Measurements from ENCODE around the gene FAM177B. TPM values are rescaled to one million over a fixed set of nuclear protein-coding genes. Genes with fewer than 3 reads are reported as not detected.

Gene FAM177B
- not detected for total RNA-seq

DNA sequence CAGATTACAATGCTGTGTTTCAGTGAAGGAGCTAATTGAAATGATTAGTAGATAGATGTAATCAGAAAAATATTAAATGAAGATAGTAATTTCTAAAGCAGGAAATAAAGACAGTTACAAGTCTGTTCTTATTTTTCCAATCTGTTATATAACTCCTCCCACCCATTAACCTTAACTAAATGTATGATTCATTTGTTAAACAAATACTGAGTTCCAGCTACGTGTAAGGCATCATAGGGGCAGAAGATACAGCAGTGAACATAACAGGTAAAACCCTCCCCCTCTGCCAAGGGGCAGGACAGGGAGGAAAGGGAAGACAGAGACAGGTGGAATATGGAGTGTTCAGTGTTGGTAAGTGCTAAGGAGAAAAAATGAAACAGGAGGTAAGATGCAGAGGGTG lies at the start of gene FAM177B:
Gene FAM177B (plus strand): TSS at position 231 of the 400 bp plus-strand sequence. CDS start 9,344 bp downstream, outside the sequence.
- DNase-seq: no peak
- H3K27me3 Mint-ChIP-seq (ENCODE audit: low read depth): no peaks in the 10 kb centered on the region
- ATAC-seq: no peak
- peaks cover 15% of the 10 kb centered on the region for H3K36me3 Mint-ChIP-seq (ENCODE audit: insufficient read depth)
- H3K9me3 Mint-ChIP-seq: no peaks in the 10 kb centered on the region
- no peak within 1 kb of the TSS for H3K4me3 Mint-ChIP-seq
- peaks cover 7% of the 10 kb centered on the region for H3K4me1 Mint-ChIP-seq (ENCODE audit: low read depth)

DNA sequence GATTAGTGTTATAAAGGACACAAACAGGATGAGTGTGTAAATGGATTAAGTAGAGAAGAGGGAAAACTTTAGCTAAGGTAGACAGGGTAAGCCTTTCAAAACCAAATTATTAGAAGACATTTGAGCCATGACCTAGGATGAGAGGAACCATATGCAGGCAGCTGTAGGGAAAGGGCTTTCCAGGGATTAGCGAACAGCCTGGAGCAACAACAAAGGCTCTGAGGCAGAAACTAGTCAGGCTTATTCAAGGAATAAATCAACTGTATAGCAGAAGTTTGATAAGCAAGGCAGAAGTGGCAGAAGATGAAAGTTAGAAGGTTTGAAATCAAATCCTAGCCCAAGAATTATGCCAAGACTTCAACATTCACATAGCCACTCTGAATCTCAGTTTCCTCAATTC lies 46.0 kb upstream of the FAM177B start:
- peaks cover 14% of the 10 kb centered on the region for H3K4me1 Mint-ChIP-seq (ENCODE audit: low read depth)
- no peak for ATAC-seq
- H3K9me3 Mint-ChIP-seq: no peaks in the 10 kb centered on the region
- DNase-seq: no peak
- H3K36me3 Mint-ChIP-seq (ENCODE audit: insufficient read depth): peaks cover 14% of the 10 kb centered on the region
- H3K4me3 Mint-ChIP-seq: no peak overlapping the region
- H3K27me3 Mint-ChIP-seq (ENCODE audit: low read depth): no peaks in the 10 kb centered on the region

DNA sequence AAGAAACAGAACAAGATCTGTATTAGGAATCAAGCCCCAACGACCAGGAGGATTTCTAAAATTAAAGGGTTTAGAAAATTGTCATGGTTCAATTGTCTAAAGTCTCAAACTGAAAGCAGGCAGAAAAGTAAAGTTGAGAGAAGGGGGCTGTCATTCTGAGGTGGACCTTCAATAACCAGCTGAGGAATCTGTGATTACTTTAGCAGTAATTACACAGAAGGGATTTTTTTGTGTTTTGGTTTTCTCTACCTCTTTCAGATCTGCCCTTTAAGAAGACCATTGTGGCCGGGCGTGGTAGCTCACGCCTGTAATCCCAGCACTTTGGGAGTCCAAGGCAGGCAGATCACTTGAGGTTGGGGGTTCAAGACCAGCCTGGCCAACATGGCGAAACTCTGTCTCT lies 42.1 kb upstream of the FAM177B start:
- H3K36me3 Mint-ChIP-seq (ENCODE audit: insufficient read depth): peaks cover 12% of the 10 kb centered on the region

DNA sequence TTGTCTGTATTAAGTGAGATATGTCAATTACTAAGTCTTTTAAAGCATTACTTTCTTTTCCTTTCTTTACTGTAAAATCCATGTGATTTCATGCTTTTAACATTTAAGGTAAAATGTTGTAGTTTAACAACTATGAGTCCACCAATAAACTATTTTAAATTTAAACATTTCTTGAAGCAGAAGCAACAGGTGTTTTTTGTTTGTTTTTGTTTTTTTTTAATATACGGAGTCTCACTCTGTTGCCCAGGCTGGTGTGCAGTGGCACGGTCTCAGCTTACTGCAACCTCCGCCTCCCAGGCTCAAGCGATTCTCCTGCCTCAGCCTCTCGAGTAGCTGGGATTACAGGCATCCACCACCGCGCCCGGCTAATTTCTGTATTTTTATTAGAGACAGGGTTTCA lies 40.3 kb upstream of the FAM177B start:
- DNase-seq (no peak), ATAC-seq (no peak)
- Mint-ChIP-seq H3K4me1 (ENCODE audit: low read depth) (peaks cover 19% of the 10 kb centered on the region), H3K9me3 (no peaks in the 10 kb centered on the region), H3K36me3 (ENCODE audit: insufficient read depth) (peaks cover 12% of the 10 kb centered on the region), H3K27me3 (ENCODE audit: low read depth) (no peaks in the 10 kb centered on the region), H3K4me3 (no peak overlapping the region)

More for the DNA sequence above, 42.1 kb upstream of the FAM177B start:
- Mint-ChIP-seq H3K27me3 (ENCODE audit: low read depth) (no peaks in the 10 kb centered on the region), H3K9me3 (no peaks in the 10 kb centered on the region), H3K4me1 (ENCODE audit: low read depth) (peaks cover 19% of the 10 kb centered on the region), H3K4me3 (no peak overlapping the region)
- DNase-seq (no peak), ATAC-seq (no peak)

DNA sequence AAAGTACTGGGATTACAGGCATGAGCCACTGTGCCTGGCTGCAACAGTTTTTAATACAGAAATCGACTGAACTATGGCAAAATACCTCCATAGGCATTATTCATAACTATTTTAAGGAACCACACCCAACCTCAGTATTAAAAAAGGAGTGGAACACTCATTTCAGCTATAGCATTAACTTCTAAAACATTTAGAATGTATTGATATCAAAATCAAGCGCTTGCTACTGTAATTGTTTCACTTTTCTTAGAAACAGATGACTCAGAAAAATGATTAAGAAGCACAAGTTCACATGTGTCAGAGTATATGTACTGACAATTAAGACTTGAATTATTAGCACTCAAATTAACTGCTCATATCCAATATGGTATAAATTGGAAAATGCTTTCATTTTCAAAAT lies 39.8 kb upstream of the FAM177B start:
- DNase-seq (no peak), ATAC-seq (peak; percentile 65)
- Mint-ChIP-seq H3K27me3 (ENCODE audit: low read depth) (no peaks in the 10 kb centered on the region), H3K4me1 (ENCODE audit: low read depth) (peaks cover 19% of the 10 kb centered on the region), H3K4me3 (no peak overlapping the region), H3K36me3 (ENCODE audit: insufficient read depth) (peaks cover 12% of the 10 kb centered on the region), H3K9me3 (no peaks in the 10 kb centered on the region)

DNA sequence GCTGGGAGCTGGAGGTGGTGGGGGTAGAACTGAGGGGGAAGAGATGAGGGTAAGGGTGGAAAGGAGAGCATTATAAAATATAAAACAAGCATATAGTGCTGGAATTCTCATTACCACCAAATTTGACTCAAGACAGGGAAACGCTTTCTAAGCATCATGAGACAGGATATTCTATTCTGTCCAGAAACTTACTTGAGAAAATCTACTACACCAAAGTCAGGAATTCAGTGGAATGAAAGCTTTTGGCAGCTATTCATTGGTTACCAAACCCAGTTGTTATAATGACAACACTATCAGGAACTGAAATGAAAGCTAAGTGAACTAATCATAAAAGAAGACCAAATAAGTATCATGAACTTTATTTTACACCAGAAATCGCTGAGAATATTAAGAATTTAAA lies 39.2 kb upstream of the FAM177B start:
- Mint-ChIP-seq H3K4me1 (ENCODE audit: low read depth) (peaks cover 16% of the 10 kb centered on the region), H3K27me3 (ENCODE audit: low read depth) (no peaks in the 10 kb centered on the region), H3K4me3 (no peak overlapping the region), H3K36me3 (ENCODE audit: insufficient read depth) (peaks cover 15% of the 10 kb centered on the region), H3K9me3 (no peaks in the 10 kb centered on the region)
- DNase-seq (no peak), ATAC-seq (no peak)

DNA sequence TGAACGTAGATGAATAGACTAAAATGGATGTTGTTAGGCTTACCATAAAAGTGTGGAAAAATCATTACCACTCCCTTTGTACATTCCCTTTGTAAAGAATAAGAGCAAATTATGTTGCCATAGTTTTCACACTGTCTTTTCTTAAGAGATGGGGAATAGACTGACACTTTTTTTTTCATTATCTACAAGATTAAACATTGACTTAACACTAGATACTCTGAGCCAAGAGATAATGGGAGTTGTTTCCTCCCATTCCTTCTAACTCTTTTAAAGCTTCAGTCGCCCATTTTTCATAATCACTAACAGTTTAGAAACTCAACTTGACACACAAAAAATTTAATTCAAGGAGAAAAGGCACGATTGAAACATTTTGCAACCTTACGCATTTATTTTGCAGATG lies 34.8 kb upstream of the FAM177B start:
- Mint-ChIP-seq H3K9me3 (no peaks in the 10 kb centered on the region), H3K4me1 (ENCODE audit: low read depth) (peaks cover 34% of the 10 kb centered on the region), H3K36me3 (ENCODE audit: insufficient read depth) (peaks cover 27% of the 10 kb centered on the region), H3K4me3 (no peak overlapping the region), H3K27me3 (ENCODE audit: low read depth) (no peaks in the 10 kb centered on the region)
- DNase-seq: no peak
- ATAC-seq: no peak

DNA sequence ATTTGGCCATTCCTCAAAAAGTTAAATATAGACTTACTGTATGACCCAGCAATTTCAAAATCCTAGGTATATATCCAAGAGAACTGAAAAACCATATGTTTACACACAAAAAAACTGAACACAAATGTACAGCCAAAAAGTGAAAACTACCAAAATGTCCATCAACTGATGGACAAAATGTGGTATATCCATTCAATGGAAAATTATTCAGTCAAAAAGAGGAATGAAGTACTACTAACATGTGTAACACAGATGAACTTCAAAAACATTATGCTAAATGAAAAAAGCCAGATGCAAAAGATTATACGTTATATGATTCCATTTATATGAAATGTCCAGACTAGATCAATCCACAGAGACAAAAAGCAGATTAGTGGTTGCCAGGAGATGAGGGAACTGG lies 32.7 kb upstream of the FAM177B start:
- Mint-ChIP-seq H3K27me3 (ENCODE audit: low read depth) (no peaks in the 10 kb centered on the region), H3K9me3 (no peaks in the 10 kb centered on the region), H3K36me3 (ENCODE audit: insufficient read depth) (peaks cover 26% of the 10 kb centered on the region), H3K4me3 (no peak overlapping the region), H3K4me1 (ENCODE audit: low read depth) (peaks cover 47% of the 10 kb centered on the region)
- DNase-seq (no peak), ATAC-seq (no peak)

DNA sequence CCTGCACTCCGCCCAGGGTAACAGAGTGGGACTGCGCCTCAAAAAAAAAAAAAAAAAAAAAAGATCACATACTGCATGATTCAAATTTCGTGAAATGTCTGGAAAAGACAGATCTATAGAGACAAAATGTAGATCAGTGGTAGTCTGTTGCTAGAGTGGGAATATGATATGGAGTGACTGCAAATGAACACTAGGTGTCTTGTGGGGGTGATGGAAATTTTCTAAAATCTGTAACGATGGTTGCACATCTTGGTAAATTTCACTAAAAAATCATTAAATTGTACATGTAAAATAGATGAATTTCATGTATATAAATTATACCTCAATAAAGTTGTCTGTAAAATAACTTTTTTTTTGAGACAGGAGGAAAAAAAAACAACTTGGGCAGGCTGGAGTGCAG lies 30.2 kb upstream of the FAM177B start:
- Mint-ChIP-seq H3K4me3 (no peak overlapping the region), H3K4me1 (ENCODE audit: low read depth) (peaks cover 66% of the 10 kb centered on the region), H3K9me3 (no peaks in the 10 kb centered on the region), H3K27me3 (ENCODE audit: low read depth) (no peaks in the 10 kb centered on the region), H3K36me3 (ENCODE audit: insufficient read depth) (peaks cover 23% of the 10 kb centered on the region)
- DNase-seq: no peak
- ATAC-seq: no peak

DNA sequence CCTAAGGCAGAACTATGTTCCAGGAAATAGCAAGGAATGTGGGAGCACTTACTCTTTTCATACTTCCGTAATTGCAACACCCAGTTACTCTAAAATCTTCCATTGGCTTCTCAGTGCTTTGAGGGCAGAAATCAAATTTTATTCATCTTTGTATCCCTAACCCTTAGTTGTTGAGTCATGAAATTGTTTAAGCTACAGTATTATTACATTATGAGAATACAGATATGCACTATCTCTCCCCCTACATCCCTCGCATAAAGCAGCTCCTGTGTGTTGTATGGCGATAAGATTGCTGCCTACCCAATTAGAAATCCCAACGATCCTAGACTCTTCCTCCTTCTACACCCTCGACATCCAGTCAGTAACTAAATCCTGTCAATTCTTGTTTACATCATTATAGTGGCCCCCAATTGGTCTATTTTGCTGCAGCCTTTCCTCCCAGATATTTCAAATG lies 27.3 kb upstream of the FAM177B start:
- H3K27me3 Mint-ChIP-seq (ENCODE audit: low read depth): no peaks in the 10 kb centered on the region
- peaks cover 9% of the 10 kb centered on the region for H3K36me3 Mint-ChIP-seq (ENCODE audit: insufficient read depth)
- DNase-seq: no peak
- no peak for ATAC-seq
- no peaks in the 10 kb centered on the region for H3K9me3 Mint-ChIP-seq
- H3K4me3 Mint-ChIP-seq: peak overlapping the region; percentile 100
- peaks cover 64% of the 10 kb centered on the region for H3K4me1 Mint-ChIP-seq (ENCODE audit: low read depth)

DNA sequence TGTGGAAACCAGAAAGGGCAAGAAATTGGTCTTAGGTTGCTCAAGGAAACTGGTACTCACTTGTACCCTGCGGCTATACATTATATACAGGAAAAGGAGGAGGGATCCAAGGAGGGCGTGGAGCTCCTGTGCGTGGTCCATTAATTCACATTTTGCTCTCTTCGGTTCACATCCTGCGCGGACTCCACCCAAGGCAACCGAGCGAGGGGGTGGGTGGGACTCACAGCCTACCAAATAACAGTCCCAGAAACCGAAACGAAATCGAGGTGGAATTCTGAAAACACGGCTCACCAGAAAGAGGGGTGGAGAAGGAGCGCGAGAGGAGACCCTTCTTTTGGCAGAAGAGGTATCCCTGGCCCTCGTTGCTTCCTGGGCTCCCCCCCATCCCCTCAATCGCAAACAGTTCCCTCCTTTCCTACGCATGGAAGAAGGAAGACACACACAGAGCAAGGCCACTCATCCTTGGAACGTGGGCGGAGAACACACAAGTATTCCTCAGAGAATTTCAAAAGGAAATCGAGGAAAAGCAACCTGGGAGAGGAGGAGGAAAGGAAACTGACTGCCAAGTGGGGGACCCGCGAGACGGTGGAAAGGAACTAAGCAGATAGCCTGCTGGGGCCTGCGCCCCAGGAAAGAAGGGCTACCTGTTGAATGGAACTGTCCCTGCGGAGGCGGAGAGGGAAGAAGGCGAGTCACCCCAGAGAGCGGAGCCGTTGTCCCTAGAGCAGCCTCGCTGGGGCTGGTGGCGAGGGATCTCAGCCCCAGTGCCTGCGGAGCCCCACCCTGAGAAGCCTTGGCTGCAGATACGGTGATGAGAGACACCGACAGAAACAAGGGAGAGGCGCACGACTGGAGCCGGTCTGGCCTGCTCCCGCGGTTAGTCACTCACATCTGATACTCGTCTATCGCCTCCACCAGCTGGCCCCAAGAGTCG lies 25.4 kb upstream of the FAM177B start:
- no peaks in the 10 kb centered on the region for H3K9me3 Mint-ChIP-seq
- DNase-seq (peak; percentile 55), ATAC-seq (peak; percentile 41 to 48)
- H3K27me3 Mint-ChIP-seq (ENCODE audit: low read depth): no peaks in the 10 kb centered on the region
- peak overlapping the region; percentile 100 for H3K4me3 Mint-ChIP-seq
- H3K36me3 Mint-ChIP-seq (ENCODE audit: insufficient read depth): peaks cover 8% of the 10 kb centered on the region
- H3K4me1 Mint-ChIP-seq (ENCODE audit: low read depth): peaks cover 52% of the 10 kb centered on the region

DNA sequence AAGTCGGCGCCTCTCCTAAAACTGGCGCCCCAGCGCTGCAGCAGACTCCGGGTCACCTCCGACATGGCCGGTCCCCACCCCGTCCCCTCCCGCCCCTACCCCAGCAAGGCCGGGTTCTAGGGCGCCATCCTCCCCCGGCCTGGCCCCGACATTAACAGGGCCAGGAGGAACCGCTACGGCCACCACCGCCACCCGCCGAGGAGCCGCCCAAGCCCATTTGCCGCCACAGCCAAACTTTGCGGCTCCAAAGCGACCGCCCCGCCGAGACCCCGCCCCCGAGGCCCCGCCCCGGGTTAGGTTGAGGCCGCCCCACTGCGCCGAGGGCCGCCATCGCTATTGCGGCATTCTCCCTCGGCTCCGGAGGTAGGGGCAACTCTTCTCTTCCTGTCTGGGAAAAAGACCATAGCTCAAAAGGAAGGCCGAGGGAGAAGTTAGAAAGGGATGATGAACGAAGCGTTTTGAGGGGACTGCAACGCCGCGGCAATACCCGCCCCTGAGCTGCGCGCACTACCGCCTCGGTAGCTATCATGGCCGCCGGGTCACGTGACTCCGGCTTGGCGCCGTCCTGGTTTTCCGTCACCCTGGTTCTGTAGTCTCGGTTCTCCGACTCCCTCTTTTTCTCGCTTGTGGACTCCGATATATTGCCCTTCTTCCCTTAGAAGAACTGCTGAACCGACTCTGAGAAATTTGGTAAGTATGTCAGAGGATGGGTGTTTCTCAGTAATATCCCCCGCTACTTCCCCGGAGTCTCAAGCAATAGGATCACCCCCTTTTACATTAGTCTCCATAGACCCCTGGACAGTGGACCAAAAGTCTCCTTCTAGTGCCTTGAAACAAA lies 24.5 kb upstream of the FAM177B start, which contains the start of the genes AIDA and BROX:
Gene AIDA (minus strand): TSS at position 239 of the 838 bp plus-strand sequence. CDS start 174 bp downstream, at position 65.
Gene BROX (plus strand): TSS at position 312 of the 838 bp plus-strand sequence. CDS start 3,136 bp downstream, outside the sequence.
- Mint-ChIP-seq H3K36me3 (ENCODE audit: insufficient read depth) (peaks cover 9% of the 10 kb centered on the region), H3K4me3 (peak within 1 kb of the TSS; percentile 100), H3K4me1 (ENCODE audit: low read depth) (peaks cover 51% of the 10 kb centered on the region), H3K9me3 (no peaks in the 10 kb centered on the region), H3K27me3 (ENCODE audit: low read depth) (no peaks in the 10 kb centered on the region)
- DNase-seq (peak; percentile 95), ATAC-seq (peak; percentile 85 to 89)

DNA sequence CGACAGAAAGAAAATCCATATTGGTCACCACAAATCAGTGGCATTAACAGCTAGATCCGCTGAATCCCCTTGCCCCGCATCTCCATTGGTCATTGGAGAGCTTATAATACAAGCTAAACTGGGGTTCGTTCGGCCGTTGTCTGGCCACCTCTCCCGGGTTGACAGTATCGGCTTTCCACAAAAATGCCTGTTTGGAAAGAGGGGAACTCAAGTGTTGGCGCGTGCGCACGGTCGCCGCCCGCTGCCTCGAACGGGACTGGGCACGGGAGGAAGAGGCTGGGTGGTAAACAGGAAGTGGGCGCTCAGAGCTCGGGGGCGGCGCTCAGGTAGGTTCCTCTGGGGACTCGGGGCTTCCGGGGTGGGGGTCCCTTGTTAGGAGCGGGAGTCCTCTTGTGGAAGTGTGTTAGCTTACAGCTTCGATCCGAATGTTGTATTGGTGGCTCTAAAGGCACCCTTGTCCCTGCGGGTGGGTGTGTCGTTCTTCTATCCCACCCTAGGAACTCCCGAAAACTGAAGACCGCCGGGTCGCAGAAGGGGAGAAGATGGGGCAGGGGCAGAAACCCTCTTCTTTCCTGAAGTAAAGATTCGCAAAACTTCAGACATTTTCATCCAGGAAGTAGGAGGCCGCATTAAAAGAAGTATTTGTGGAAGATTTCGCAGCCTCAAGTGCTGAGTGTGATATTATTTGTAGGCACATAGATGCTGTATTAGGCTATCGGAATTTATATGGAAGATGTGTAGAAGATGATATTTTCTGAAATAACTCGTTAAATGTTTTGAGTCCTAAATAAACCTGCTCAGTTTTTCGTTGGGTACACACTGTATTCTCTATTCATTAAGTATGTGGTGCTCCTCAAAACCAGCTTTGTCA lies 23.7 kb upstream of the FAM177B start:
- Mint-ChIP-seq H3K27me3 (ENCODE audit: low read depth) (no peaks in the 10 kb centered on the region), H3K36me3 (ENCODE audit: insufficient read depth) (peaks cover 14% of the 10 kb centered on the region)
- peak; percentile 85 for DNase-seq

More for the DNA sequence above, 23.7 kb upstream of the FAM177B start:
- Mint-ChIP-seq H3K4me3 (peak overlapping the region; percentile 100), H3K4me1 (ENCODE audit: low read depth) (peaks cover 51% of the 10 kb centered on the region), H3K9me3 (no peaks in the 10 kb centered on the region)
- peak; percentile 65 to 69 for ATAC-seq
